ENCODE results near the gene DYNAP.

- TF ChIP-seq POLR2AphosphoS5 (IDR thresholded peaks at IDR 0.05) = no peak
- TF ChIP-seq CTCF (IDR thresholded peaks at IDR 0.05 in 8 of 11, conservative IDR thresholded peaks at IDR 0.05 in 3 of 11) = no peak
- TF ChIP-seq POLR2A (IDR thresholded peaks at IDR 0.05) = no peak
These were observed 16.4 kb downstream of the DYNAP start for GRCh38 chr18:54607213-54608027.
